Measurements from ENCODE around the gene TP73. TPM values are rescaled to one million over a fixed set of nuclear protein-coding genes. Genes with fewer than 3 reads are reported as not detected.

The TP73 gene
- total RNA-seq, 1 donor from 2014 or later, result not detected

- no peak for TF ChIP-seq CTCF (IDR thresholded peaks at IDR 0.05; ENCODE audit: unreplicated experiment)
- H3K27ac Mint-ChIP-seq (ENCODE audit: unreplicated experiment), result no peak overlapping the region
- H3K4me3 Mint-ChIP-seq (ENCODE audit: unreplicated experiment), result no peak overlapping the region
- peaks cover 36% of the 10 kb centered on the region for H3K36me3 Mint-ChIP-seq (ENCODE audit: low read depth, unreplicated experiment)
- no peaks in the 10 kb centered on the region for H3K4me1 Mint-ChIP-seq (ENCODE audit: unreplicated experiment)
- no peaks in the 10 kb centered on the region for H3K9me3 Mint-ChIP-seq (ENCODE audit: unreplicated experiment)
- peaks cover 3% of the 10 kb centered on the region for H3K27me3 Mint-ChIP-seq (ENCODE audit: unreplicated experiment)
- DNase-seq (ENCODE audit: low spot score), result no peak
Observed at GRCh38 chr1:3632298-3632697, 20.0 kb upstream of the TP73 start.

- peaks cover 36% of the 10 kb centered on the region for H3K36me3 Mint-ChIP-seq (ENCODE audit: low read depth, unreplicated experiment)
- DNase-seq (ENCODE audit: low spot score), result no peak
- no peaks in the 10 kb centered on the region for H3K9me3 Mint-ChIP-seq (ENCODE audit: unreplicated experiment)
- H3K4me3 Mint-ChIP-seq (ENCODE audit: unreplicated experiment), result no peak overlapping the region
- H3K27me3 Mint-ChIP-seq (ENCODE audit: unreplicated experiment), result peaks cover 3% of the 10 kb centered on the region
- no peak for TF ChIP-seq CTCF (IDR thresholded peaks at IDR 0.05; ENCODE audit: unreplicated experiment)
- H3K27ac Mint-ChIP-seq (ENCODE audit: unreplicated experiment), result no peak overlapping the region
- no peaks in the 10 kb centered on the region for H3K4me1 Mint-ChIP-seq (ENCODE audit: unreplicated experiment)
Observed at GRCh38 chr1:3632716-3633343, 19.5 kb upstream of the TP73 start.

GRCh38 chr1:3633344-3634058 is 18.8 kb upstream of the TP73 start:
- no peak for DNase-seq (ENCODE audit: low spot score)

GRCh38 chr1:3634059-3634800 is 18.1 kb upstream of the TP73 start:
- no peak for TF ChIP-seq CTCF (IDR thresholded peaks at IDR 0.05; ENCODE audit: unreplicated experiment)
- H3K27me3 Mint-ChIP-seq (ENCODE audit: unreplicated experiment), result peaks cover 3% of the 10 kb centered on the region
- no peak overlapping the region for H3K27ac Mint-ChIP-seq (ENCODE audit: unreplicated experiment)
- H3K36me3 Mint-ChIP-seq (ENCODE audit: low read depth, unreplicated experiment), result peaks cover 36% of the 10 kb centered on the region
- no peak overlapping the region for H3K4me3 Mint-ChIP-seq (ENCODE audit: unreplicated experiment)
- DNase-seq (ENCODE audit: low spot score), result no peak
- no peaks in the 10 kb centered on the region for H3K4me1 Mint-ChIP-seq (ENCODE audit: unreplicated experiment)
- H3K9me3 Mint-ChIP-seq (ENCODE audit: unreplicated experiment), result no peaks in the 10 kb centered on the region

More at GRCh38 chr1:3633344-3634058, 18.8 kb upstream of the TP73 start:
- Mint-ChIP-seq H3K4me3 (ENCODE audit: unreplicated experiment) (no peak overlapping the region), H3K27me3 (ENCODE audit: unreplicated experiment) (peaks cover 3% of the 10 kb centered on the region), H3K4me1 (ENCODE audit: unreplicated experiment) (no peaks in the 10 kb centered on the region), H3K27ac (ENCODE audit: unreplicated experiment) (no peak overlapping the region), H3K9me3 (ENCODE audit: unreplicated experiment) (no peaks in the 10 kb centered on the region), H3K36me3 (ENCODE audit: low read depth, unreplicated experiment) (peaks cover 38% of the 10 kb centered on the region)
- TF ChIP-seq CTCF (IDR thresholded peaks at IDR 0.05; ENCODE audit: unreplicated experiment), result no peak

All from endothelial cell (in vitro differentiated cells).